ENCODE data around the gene PRPSAP2.
"Not testable (repeated sequence)": the region's sequence is repeated elsewhere in the genome, so short reads cannot be mapped to it uniquely, and the experiment has no call there.

The PRPSAP2 gene

GRCh38 chr17:18862011-18862410 is 4.1 kb downstream of the PRPSAP2 start:
- no peak overlapping the region for H3K4me3 ChIP-seq (ENCODE audit: low read length)
- no peak for DNase-seq (ENCODE audit: low read depth)
- no peak for TF ChIP-seq CTCF (conservative IDR thresholded peaks at IDR 0.05; ENCODE audit: low read depth, low read length)

GRCh38 chr17:18864996-18865395 is 7.1 kb downstream of the PRPSAP2 start:
- not testable (repeated sequence) for H3K4me3 ChIP-seq (ENCODE audit: low read length); DNase-seq (ENCODE audit: low read depth)

GRCh38 chr17:18866866-18867813 is 9.2 kb downstream of the PRPSAP2 start:
- H3K4me3 ChIP-seq (ENCODE audit: low read length), result no peak overlapping the region
- no peak for DNase-seq (ENCODE audit: low read depth)
- no peak for TF ChIP-seq CTCF (conservative IDR thresholded peaks at IDR 0.05; ENCODE audit: low read depth, low read length)

GRCh38 chr17:18877104-18877645 is 19.2 kb downstream of the PRPSAP2 start:
- no peak for TF ChIP-seq CTCF (conservative IDR thresholded peaks at IDR 0.05; ENCODE audit: low read depth, low read length)
- no peak overlapping the region for H3K4me3 ChIP-seq (ENCODE audit: low read length)
- DNase-seq (ENCODE audit: low read depth), result no peak

GRCh38 chr17:18888766-18889290 is 30.9 kb downstream of the PRPSAP2 start:
- DNase-seq (ENCODE audit: low read depth), result no peak
- no peak overlapping the region for H3K4me3 ChIP-seq (ENCODE audit: low read length)
- no peak for TF ChIP-seq CTCF (conservative IDR thresholded peaks at IDR 0.05; ENCODE audit: low read depth, low read length)

GRCh38 chr17:18889658-18890057 is 31.7 kb downstream of the PRPSAP2 start:
- no peak overlapping the region for H3K4me3 ChIP-seq (ENCODE audit: low read length)
- no peak for TF ChIP-seq CTCF (conservative IDR thresholded peaks at IDR 0.05; ENCODE audit: low read depth, low read length)
- no peak for DNase-seq (ENCODE audit: low read depth)

GRCh38 chr17:18891541-18891940 is 33.6 kb downstream of the PRPSAP2 start:
- no peak for TF ChIP-seq CTCF (conservative IDR thresholded peaks at IDR 0.05; ENCODE audit: low read depth, low read length)
- H3K4me3 ChIP-seq (ENCODE audit: low read length), result no peak overlapping the region
- no peak for DNase-seq (ENCODE audit: low read depth)

All from retinal pigment epithelial cell (primary cell).